HK-2 (cell line): Measurements from ENCODE around the gene NAV2.
A peak's percentile ranks its signal among the peaks of the same experiment; 100 is the strongest.

Source experiments
- DNase-seq: peaks from one replicate; pipeline ENCODE4 v3.0.0-alpha.2; 2018; ENCODE audit not compliant: unreplicated experiment

Gene NAV2

DNA sequence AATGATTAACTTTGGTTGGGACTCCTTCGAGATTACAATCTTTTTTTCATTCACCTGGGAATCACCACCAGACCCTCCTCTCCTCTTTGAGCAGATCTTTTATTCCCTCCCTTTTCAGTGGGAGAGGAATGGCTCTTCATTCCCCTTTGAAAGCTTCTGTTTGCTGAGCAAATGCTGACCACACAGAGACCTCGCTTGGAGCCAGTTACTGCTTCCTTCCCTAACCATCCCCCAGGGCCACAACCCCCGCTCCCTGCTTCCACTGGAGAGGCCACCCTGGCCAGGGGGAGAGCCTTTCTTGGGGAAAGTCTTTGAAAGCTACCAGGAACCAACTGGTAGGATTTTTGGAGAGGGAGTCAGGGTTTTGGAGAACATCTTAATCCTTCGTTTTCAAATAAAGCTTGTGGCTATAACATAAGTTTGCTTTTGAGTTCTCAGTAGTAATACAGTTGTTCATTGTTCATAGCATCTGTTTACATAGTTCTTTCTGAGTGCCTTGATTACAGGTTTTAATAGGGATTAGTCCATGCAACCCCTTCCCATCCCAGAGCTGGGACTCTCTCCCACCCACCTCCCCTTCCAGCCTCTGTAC, 309.2 kb downstream of the NAV2 start:
- DNase-seq = no peak

DNA sequence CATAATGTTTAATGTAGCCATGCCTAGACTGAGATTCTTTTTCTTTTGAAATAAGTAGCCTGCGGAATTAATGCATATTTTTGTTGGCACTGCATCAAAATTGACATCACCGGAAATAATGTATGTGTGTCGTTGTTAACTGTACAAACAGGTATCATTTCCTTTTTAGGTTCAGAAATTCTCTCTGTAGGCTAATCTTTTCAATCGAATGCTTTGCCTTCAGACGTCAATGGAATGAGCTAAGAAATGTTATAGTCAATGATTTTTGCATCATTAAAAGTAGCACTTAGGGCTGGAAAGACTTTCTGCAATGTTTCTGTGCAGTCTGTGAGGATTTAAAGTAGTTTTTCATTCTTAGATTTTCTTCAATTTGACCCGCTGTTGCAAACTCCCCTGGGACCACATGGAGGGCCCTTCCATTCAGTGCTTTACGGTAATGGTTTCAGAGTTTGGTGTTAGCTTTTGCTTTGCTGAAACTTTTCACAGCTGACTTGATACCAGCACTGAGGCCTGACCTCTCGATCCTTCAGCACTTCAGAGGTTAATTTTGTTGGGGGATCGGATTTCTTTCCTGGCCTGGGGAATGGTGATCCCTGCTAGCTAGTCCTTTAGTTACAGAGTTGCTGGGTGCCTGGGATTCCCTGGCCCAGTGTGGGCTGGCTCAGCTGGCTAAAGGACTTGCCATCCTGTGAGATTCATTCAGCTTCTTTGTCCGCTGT, 309.9 kb downstream of the NAV2 start:
- peak; percentile 52 for DNase-seq

DNA sequence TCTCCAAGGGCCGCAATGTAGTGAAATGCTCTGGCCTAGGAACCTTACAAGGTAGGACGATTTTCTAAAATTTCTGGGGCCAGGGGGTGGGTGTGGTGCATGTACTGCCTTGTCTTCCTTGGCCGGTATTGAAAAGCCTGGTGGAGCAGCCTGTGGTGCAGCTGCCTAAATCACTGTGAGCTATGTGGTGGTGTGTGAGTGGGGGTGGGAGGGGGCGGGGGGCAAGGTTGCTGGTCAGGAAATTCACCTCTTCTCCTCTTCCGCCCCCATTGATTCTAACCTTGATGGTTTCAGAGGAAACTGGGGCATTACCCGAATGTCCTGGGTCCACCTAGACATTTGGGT, 310.4 kb downstream of the NAV2 start:
- no peak for DNase-seq

DNA sequence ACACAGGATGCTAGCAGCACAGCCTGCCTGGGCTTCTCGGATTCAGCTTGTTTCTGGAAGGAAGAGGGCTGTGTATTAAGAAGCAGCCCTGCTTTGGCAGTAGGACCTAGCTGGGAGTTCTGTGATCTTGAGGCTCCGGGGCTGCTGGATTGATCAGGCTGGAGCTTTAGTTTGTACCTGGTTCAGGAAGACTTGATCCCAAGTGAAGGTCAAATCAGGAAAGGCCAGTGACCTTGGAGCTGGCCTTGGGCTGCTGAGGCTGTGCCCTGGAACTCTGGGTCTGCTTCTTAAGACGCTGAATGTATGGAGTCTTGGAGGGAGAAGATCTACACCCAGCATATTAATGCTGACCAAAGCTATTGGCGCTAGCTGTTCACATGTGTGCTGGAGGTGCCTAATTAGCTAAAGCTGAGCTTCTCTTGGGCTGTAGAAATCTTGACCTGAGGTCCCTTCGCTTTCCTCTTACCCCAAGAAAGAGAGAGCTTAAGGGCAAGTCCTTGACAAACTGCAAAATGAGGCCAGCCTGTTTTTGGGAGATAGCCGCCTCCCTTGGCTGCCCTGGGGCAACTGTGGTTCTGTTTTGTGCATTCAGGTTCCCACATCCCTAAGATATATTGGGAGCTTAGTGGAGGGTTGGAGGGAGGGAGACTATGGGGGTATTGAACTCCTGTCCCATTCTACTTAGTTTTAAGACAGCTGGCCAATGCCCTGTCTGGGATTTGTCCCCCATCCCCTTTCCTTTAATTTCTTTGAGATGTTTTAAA, 311.7 kb downstream of the NAV2 start:
- no peak for DNase-seq

DNA sequence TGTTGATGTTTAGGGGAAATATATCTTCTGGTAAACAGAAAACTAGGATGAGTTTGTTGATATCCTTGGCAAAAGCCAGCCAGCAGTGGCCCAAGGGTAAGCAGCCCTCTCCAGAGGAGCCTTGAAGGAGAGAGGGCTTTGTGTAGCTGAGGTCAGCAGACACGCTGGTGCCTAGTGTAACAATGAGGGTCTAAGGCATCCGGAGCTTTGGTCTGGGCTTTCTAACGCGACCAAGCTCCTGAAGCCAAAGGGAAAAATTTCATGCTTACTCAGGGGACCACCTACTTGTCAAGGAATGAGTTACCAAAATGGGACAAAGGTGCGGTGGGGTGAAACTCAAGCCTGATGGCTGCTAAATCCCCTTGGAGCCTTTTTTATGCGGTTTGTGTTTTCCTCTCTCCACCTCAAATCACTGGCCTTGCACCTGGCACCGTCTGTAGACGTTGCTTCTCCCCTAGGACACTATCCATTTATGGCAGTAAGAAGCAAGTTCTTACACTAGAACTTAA, 312.7 kb downstream of the NAV2 start:
- DNase-seq = no peak

DNA sequence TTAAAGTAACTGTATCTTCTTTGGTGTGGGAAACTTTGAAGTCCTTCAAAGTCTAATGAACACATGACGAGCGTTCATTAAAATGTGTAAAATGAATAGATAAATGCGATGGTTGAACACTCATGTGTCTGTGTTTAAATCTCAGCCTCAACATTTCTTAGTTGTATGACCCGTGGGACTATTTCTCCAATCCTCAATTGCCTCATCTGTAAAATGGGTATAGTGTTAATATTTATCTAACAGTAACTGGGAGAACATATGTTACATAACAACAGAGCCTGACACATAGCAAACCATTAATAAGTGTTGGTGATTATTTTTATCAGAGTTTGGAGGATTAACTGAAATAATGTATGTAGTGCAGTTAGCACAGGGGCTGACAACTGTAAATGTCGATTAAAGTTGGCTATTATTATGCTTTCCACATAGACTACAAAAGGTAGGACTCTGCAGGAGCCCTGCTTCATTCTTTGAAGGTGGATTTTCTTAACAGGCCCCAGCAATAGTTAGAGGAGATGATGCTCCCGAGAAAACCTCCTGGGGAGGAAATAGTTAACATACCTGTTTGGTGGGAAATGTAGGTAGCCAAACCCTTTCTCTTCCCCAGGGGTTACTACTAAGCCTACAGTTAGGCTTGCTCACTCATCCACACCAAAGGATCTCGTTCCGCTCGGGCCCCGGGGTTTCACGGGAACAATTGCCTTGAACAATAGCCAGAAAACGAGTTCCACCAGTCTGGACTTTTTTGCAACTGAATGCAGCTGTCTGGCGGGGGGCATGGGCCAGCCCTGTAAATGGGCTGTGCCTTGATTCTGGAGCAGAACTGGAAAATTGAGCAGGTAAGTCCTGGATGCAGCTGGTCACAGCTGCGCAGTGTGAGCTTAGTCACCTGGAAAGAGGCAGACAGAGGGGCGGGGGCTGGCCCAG, 314.3 kb downstream of the NAV2 start:
- no peak for DNase-seq

DNA sequence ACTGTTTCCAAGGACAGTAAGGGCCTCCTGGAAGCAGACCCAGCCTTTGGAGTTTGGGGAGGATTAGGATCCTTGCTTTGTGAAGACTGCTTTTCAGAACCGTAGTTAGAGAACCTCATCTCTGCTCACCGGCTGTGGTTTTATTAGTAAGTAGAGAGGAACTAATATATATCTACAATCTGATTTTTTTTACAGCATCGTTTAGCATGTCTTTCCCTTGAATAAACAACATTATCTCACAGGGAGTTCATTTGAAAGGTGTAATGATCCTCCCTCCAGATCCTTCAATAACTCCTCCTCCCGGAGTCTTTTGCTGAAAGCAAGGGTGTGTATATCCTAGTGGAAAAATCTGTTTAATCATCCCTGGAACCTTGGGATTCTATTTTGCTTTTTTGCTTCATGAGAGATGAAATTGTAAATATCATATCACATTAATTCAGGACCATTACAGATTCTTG, 314.9 kb downstream of the NAV2 start:
- no peak for DNase-seq

DNA sequence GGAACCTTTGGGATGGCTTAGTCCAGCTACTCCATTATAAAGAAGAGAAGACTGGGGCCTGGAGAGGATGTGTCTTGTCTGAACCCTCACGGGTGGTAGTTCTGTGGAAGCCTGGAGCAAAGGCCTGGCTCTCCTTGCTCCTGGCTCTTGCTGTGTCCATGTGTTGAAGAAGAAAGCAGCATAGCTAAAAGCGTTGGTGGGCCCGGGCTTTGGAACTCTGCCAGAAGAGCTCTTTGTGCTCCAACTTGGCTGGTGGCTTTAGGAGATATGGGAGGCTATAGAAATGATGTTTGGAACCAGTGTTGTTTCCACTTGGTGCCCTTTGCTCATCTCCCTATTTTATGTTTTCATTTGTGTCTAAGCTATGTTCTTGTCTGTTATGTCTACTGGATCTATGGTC, 316.6 kb downstream of the NAV2 start:
- no peak for DNase-seq

DNA sequence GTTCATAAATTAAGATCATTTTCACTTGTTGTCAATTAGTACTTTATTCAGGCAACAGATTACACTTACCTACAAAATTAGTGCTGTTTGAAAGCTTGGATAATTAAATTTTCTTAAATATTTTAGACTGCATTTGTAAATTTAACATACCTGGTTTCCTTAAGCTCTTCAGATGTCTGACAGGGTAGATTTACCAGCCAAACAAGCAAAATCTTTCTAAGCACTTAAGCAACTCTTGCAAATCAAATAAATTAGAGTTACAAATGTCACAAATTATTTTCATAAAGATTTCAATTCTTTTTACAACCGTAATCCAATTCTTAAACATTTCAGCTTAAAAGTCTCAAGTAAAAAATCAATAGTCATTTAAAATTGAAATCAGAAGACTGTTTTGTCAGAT, 317.8 kb downstream of the NAV2 start:
- DNase-seq = no peak

DNA sequence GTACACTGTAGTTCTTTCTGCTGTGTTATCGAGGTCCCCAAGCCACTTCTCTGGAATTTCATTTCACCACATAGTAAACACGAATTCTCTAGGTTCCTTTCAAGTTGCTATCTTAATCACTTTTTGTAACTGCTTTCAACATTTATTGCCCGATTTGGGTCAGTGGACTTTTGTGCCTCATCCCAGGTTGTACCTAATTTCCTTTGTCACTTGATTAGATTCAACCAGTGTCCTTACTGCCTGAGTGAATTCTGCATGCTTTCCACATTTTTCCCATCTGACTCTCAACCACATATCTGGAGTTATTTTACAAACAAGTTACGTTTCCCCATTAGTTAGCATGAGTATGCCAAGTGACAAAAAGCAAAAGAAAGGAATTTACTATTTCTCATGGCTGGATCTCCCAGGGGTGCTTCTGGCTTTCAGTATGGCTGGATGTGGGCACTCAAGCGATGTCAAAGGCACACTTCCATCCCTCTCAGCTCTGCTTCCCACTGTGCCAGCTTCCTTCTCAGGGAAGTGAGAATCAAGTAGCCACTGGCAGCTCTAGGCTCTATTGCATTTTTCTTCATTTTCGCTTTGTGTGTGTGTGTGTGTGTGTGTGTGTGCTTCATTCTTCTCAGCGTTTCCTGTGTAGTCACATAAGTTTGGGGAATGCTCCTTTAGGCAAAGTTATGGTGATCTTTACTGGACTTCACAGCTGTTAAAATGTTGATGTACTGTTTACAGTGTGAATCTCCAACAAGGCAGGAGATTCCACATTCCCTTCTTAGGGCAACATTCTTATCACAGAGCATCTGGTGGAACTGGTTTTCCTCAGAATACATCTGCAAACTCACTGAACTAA, 318.7 kb downstream of the NAV2 start:
- DNase-seq = peak; percentile 67

DNA sequence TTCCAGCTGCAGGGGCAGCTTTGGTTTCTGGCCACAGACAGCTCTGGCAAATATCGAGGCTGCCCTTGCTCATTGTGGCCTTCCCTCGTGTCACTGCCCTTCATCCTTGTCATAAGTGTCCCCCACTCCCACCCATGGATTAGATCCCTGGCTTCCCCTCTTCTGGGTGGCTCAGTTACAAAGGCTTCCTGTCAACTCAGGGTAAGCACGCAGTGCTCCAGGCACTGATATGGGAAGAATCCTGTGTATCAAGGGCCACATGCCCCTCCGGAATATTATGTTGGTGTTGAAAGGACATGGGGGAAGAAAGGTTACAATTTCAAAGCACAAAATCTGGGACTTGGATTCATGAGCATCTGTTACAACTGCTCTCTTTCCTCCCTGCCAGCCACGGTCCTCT, 319.5 kb downstream of the NAV2 start:
- no peak for DNase-seq

DNA sequence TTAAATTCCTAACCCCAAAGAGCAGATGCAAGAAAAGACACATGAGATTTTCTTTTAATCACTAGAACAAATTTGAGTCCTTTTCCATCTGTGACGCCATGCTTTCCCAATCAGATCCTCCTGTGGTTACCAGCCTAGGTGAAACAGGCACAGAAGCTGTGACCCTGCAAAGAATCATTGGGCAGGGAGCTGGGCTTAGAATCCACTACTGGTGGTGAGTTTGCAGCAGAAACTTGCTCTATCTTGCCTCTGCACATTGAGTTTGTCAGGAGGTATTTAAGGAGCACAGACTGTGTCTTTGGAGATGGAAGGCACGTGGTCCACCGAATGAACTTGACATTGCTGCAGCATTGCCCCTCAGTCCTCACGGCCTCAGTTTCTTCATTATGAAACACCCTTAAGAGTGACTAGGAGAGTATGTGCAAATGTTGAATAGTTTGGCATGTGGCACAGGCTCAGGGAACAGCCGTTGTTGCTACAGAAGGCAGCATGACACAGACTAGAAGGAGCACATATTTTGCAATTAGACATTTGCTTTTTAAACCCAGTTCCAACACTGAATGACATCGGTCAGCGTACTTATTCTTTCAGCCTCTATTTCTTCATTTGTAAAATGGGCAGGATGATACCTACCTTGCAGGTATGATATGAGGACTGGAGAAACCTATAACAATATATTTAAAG, 320.1 kb downstream of the NAV2 start:
- DNase-seq = no peak

DNA sequence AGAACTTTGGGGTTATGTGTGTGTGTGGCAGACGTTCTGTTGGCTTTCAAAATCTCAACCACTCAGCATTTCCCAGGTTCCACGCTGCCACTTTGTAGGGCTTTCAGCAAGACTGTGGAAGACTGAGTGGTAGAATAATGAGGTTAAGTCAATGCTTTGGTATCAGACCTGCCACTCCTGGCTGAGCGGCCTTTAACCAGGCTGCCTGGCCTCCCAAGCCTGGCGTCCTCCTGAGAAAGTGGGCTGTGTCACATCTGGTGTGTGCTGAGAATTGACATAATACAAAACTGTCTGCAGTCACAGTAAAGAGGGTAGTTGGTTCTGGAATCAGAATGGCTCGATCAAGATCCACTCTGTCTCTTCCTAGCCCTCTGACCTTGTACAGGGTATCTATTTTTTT, 321.2 kb downstream of the NAV2 start:
- DNase-seq = no peak

DNA sequence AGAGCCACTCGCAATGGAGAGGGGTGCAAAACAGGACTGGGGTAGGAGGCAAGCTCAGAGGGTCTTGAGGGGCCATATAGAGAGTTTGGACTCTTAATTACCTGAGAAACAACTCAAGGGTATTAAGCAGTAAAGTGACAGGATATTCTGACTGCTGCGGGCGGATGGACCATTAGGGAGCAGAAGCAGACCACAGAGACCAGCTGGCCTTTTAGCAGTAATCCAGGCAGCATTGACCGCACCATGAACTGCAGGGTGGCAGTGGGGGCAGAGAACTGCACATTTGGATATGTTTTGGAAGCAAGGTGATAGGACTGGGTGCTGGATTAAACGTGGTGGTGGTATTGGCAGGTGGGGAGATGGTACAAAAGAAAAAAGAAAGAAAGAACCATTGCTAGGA, 322.3 kb downstream of the NAV2 start:
- no peak for DNase-seq

DNA sequence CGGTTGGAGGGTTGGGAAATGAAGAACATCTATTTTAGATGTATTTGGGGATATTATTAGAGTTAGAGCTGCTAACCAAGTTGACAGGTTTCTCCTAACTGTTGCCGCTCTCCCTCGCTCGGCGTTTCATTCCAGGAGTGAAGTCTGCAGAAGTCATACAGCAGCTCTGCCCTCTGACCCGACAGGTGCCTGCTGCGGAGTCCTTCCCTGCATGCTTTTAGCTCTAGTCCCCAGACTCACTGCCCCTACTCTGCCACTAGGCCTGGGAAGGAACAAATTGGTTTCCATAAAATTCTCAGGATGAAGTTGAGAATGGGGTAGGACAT, 322.7 kb downstream of the NAV2 start:
- no peak for DNase-seq

DNA sequence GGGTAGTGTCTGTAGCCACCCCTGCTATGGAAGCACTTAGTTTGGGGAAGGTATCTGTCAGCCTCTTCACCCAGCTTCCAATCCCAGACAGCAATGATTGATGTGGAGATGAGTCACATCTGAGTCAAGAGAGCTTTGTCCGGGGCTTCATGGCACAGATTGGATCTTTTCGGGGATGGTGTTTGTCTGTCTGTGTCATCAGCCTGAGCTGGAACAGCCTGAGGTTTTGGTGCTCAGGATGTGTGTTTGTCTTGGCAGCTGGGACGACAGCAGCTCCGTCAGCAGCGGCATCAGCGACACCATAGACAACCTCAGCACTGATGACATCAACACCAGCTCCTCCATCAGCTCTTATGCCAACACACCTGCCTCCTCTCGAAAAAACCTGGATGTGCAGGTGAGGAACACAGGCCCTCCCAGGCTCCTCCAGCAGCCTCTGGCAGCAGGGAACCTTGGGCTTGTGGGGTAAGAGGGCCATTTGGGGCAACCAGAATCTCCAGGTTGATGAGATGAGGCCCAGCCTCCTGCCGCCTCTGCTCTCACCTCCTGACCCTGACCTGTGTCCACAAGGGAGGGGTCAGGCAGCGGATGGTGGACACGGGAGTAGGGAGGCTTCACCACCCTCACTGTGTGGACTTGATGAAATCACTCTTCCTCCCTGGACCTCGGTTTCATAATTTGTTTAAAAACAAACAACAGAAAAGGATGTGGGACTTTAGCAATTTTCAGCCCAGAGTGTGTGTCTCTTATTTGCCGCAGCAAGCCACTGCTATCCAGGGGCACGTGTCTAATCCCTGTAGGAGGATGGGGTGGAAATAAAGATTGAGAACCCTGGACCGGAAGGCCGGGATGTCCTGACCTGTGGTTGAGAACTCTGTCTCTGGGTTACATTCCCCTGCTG, 323.3 kb downstream of the NAV2 start:
- DNase-seq = peak; percentile 58

DNA sequence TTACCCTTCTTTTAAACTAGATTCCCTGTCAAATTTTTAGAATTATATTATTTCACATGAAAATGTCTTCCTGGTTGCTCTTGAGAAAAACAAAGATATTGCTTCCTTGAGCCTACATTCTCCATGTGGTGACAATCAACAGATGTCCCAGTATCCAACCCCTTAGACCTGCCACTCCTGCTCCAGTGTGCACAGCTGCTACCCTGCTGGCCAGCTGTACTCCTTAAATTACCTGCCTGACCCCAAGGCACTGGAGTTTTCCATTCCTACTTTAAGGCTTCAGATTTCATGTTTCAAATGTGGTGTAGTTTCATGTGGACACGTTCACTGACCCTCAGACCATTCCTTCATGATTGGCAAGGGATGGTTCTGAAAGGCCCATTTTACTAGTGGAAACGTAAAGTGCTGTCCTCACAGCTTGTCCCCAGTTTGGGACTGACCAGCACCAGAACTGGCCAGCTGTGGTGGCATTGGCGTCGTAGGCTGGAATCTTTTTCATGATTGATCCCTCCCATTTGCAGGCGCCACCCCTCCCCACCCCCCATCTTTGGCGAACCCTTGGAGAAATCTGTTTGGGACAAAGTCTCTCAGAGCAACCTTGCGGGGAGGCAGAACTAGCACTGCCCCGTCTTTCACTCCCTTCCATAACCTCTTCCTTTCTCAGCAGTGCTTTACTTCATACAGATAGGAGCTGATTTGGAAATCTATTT, 324.1 kb downstream of the NAV2 start:
- DNase-seq = no peak

DNA sequence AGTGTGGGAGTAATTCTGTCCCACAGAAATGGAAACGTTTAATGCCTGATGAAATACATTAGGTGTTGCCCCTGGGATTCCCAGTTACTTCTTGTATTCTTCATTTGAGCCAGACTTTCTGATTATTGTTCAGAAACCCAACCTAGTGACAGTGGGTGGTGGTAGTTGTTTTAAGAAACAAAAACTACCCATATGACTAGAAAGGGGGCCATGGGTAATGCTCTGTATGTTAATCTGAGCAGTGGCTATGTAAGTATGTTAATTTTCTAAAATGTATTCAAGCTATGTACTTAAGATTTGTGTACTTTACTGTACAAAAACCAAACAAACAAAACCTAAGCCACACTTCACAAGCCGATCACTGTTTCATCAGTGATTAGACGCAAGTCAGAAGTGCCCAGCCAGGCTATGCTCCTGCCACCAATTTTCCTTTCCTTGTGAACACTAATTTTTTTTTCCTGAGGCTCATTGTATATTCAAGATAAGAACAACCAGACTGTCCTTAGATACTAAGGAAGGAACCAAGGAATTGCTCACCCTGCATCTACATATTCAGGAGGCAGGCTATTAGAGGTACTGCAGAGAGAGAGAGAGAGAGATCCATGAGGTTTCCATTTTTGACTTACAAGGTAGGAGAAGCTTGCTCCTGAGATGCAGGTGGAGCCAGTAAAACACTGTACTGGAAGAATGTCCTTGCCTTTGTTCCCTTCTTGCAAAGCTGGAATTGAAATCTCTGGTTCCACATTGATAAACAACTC, 324.9 kb downstream of the NAV2 start:
- DNase-seq = no peak
